SK-N-SH treated with all-trans-retinoic acid at 6 μM for 48 hours (cell line): ENCODE data around the gene AMFR.

Experiments used
- ATAC-seq: fragments of 200-7000 bp; cut with Tn5 transposase; 3 replicates; pipeline ENCODE4 v1.9.1; 2020; ENCODE audit warnings: mild to moderate bottlenecking, moderate library complexity
- ARNTL ChIP-seq: fragments of 450-650 bp; formaldehyde crosslinking; IDR thresholded peaks from 2 replicates; pipeline ENCODE4 v1.5.0; 2020; ENCODE audit warnings: low read depth, mild to moderate bottlenecking, moderate library complexity, borderline replicate concordance
- BACH2 ChIP-seq: fragments of 250-450 bp; sonication (Bioruptor Pico); IDR thresholded peaks from 2 replicates; pipeline ENCODE4 v1.9.0; 2021; ENCODE audit warnings: mild to moderate bottlenecking, borderline replicate concordance
- CREB5 ChIP-seq: fragments of 250-450 bp; sonication (Bioruptor Pico); IDR thresholded peaks from 2 replicates; pipeline ENCODE4 v1.5.1; 2020; ENCODE audit warnings: low read depth, mild to moderate bottlenecking, moderate library complexity
- CSDC2 ChIP-seq: fragments of 250-450 bp; sonication (Bioruptor Pico); IDR thresholded peaks from 2 replicates; pipeline ENCODE4 v1.5.0; 2020; ENCODE audit warnings: mild to moderate bottlenecking, moderate library complexity
- CSRNP3 ChIP-seq: fragments of 250-450 bp; sonication (Bioruptor Pico); IDR thresholded peaks from 2 replicates; pipeline ENCODE4 v1.5.1; 2021; ENCODE audit warnings: mild to moderate bottlenecking, moderate library complexity
- ESRRG ChIP-seq: fragments of 250-450 bp; sonication (Bioruptor Pico); IDR thresholded peaks from 2 replicates; pipeline ENCODE4 v1.6.1; 2021; ENCODE audit warnings: mild to moderate bottlenecking
- GLIS3 ChIP-seq: fragments of 250-450 bp; sonication (Bioruptor Pico); IDR thresholded peaks from 2 replicates; pipeline ENCODE4 v1.5.0; 2020; ENCODE audit warnings: mild to moderate bottlenecking, moderate library complexity
- ISL1 ChIP-seq: fragments of 250-450 bp; sonication (Bioruptor Pico); IDR thresholded peaks from 2 replicates; pipeline ENCODE4 v2.1.2; 2022; ENCODE audit warnings: mild to moderate bottlenecking, moderate library complexity
- OSR1 ChIP-seq: fragments of 250-450 bp; sonication (Bioruptor Pico); IDR thresholded peaks from 2 replicates; pipeline ENCODE4 v1.8.0; 2022; ENCODE audit warnings: moderate library complexity, mild to moderate bottlenecking, inconsistent platforms
- PATZ1 ChIP-seq: fragments of 250-450 bp; sonication (Bioruptor Pico); IDR thresholded peaks from 2 replicates; pipeline ENCODE4 v1.8.0; 2020; ENCODE audit warnings: mild to moderate bottlenecking, moderate library complexity, borderline replicate concordance
- POU6F1 ChIP-seq: fragments of 250-450 bp; sonication (Bioruptor Pico); IDR thresholded peaks from 2 replicates; pipeline ENCODE4 v1.8.0; 2021; ENCODE audit warnings: low read depth, mild to moderate bottlenecking, moderate library complexity, borderline replicate concordance
- PPARA ChIP-seq: fragments of 250-450 bp; sonication (Bioruptor Pico); IDR thresholded peaks from 2 replicates; pipeline ENCODE4 v1.5.0; 2020; ENCODE audit warnings: mild to moderate bottlenecking, borderline replicate concordance
- RARB ChIP-seq: fragments of 250-450 bp; sonication (Bioruptor Pico); IDR thresholded peaks from 2 replicates; pipeline ENCODE4 v1.8.0; 2021; ENCODE audit warnings: mild to moderate bottlenecking, moderate library complexity
- TCF4 ChIP-seq: fragments of 250-450 bp; sonication (Bioruptor Pico); IDR thresholded peaks from 2 replicates; pipeline ENCODE4 v1.8.0; 2021; ENCODE audit warnings: mild to moderate bottlenecking, moderate library complexity, borderline replicate concordance
- TOX ChIP-seq: fragments of 250-450 bp; sonication (Bioruptor Pico); IDR thresholded peaks from 2 replicates; pipeline ENCODE4 v1.8.0; 2021; ENCODE audit warnings: mild to moderate bottlenecking, moderate library complexity, borderline replicate concordance
- TSHZ2 ChIP-seq: fragments of 250-450 bp; sonication (Bioruptor Pico); IDR thresholded peaks from 2 replicates; pipeline ENCODE4 v1.5.0; 2020; ENCODE audit warnings: mild to moderate bottlenecking, moderate library complexity
- ZFP3 ChIP-seq: fragments of 250-450 bp; sonication (Bioruptor Pico); IDR thresholded peaks from 2 replicates; pipeline ENCODE4 v1.5.0; 2020; ENCODE audit warnings: mild to moderate bottlenecking, moderate library complexity
- ZFP30 ChIP-seq: fragments of 450-650 bp; formaldehyde crosslinking; IDR thresholded peaks from 2 replicates; pipeline ENCODE4 v1.5.0; 2022; ENCODE audit warnings: mild to moderate bottlenecking, moderate library complexity
- ZNF565 ChIP-seq: fragments of 450-650 bp; formaldehyde crosslinking; conservative IDR thresholded peaks from 2 replicates; pipeline ENCODE4 v1.5.0; 2020; ENCODE audit warnings: low read depth, mild to moderate bottlenecking, moderate library complexity
- ZNF8 ChIP-seq: fragments of 450-650 bp; formaldehyde crosslinking; IDR thresholded peaks from 2 replicates; pipeline ENCODE4 v1.5.0; 2020; ENCODE audit warnings: mild to moderate bottlenecking, moderate library complexity

AMFR gene

GRCh38 chr16:56347166-56347565 lies 78.2 kb downstream of the AMFR start:
- TF ChIP-seq RARB (CRISPR knock-in tag) (no peak), CREB5 (CRISPR knock-in tag) (no peak), CSDC2 (CRISPR knock-in tag) (no peak), BACH2 (CRISPR knock-in tag) (no peak), ARNTL (CRISPR knock-in tag) (no peak), CSRNP3 (CRISPR knock-in tag) (no peak)
- TF ChIP-seq, all 23 proteins: peak for 0
- no peak for ATAC-seq

- ATAC-seq: no peak
- no peak for TF ChIP-seq CREB5 (CRISPR knock-in tag)
- no peak for TF ChIP-seq ARNTL (CRISPR knock-in tag)
- TF ChIP-seq POU6F1 (CRISPR knock-in tag): no peak
- no peak for TF ChIP-seq PATZ1 (CRISPR knock-in tag)
- no peak for TF ChIP-seq OSR1
- no peak for TF ChIP-seq RARB (CRISPR knock-in tag)
- no peak for TF ChIP-seq ZFP3 (CRISPR knock-in tag)
- no peak for TF ChIP-seq TOX (CRISPR knock-in tag)
- TF ChIP-seq ESRRG (CRISPR knock-in tag): no peak
- TF ChIP-seq ZNF565: no peak
- TF ChIP-seq GLIS3 (CRISPR knock-in tag): no peak
- TF ChIP-seq PPARA (CRISPR knock-in tag): no peak
- TF ChIP-seq TSHZ2: no peak
- TF ChIP-seq ZNF8 (CRISPR knock-in tag): no peak
- TF ChIP-seq CSDC2 (CRISPR knock-in tag): no peak
- no peak for TF ChIP-seq TCF4 (CRISPR knock-in tag)
- no peak for TF ChIP-seq ISL1
- no peak for TF ChIP-seq ZFP30
Measured at GRCh38 chr16:56346131-56346890, 79.0 kb downstream of the AMFR start.
